Body of pancreas (tissue), 4 donors: ENCODE results near the gene CD58. TPM values are rescaled to one million over a fixed set of nuclear protein-coding genes. Genes with fewer than 3 reads are reported as not detected.
A peak's percentile ranks its signal among the peaks of the same experiment; 100 is the strongest.

Source experiments
- ATAC-seq: fragments of 150-250 bp; one replicate; pipeline ENCODE4 v1.9.1; 2016
- DNase-seq, 4 donors: peaks; one replicate each; pipeline ENCODE4 v3.0.0-alpha.2; 2019
- H3K27ac ChIP-seq, 4 donors: fragments of 200-600 bp; sonication (generic); 1 replicate in 3 of 4; 2 replicates in 1 of 4; pipeline versions ENCODE4 v1.5.1 to v1.6.1; 2016 to 2019; ENCODE audit warnings: mild to moderate bottlenecking in 1 of 4, mixed read lengths in 1 of 4, moderate library complexity in 1 of 4
- H3K27me3 ChIP-seq, 2 donors: fragments of 200-600 bp; sonication (generic); one replicate each; pipeline ENCODE4 v1.6.0; 2016; ENCODE audit warnings: mild to moderate bottlenecking in 1 of 2
- H3K36me3 ChIP-seq, 2 donors: fragments of 200-600 bp; sonication (generic); replicated peaks in 1 of 2; 2 replicates each; pipeline ENCODE4 v1.5.1; 2016; ENCODE audit warnings: low read depth in 2 of 2; ENCODE audit not compliant: insufficient read depth in 1 of 2
- H3K4me1 ChIP-seq: fragments of 200-600 bp; sonication (generic); one replicate; pipeline ENCODE4 v1.6.0; 2016
- H3K4me3 ChIP-seq, 2 donors: fragments of 200-600 bp; sonication (generic); 1 replicate in 1 of 2; 2 replicates in 1 of 2; pipeline ENCODE4 v1.5.1; 2016 to 2019
- H3K9me3 ChIP-seq, 3 donors: fragments of 200-600 bp; sonication (generic); 1 replicate in 2 of 3; 2 replicates in 1 of 3; pipeline ENCODE4 v1.5.1; 2016
- CTCF ChIP-seq, 7 experiments: fragments of 450-650 bp in 4 of 7; fragments of 200-600 bp in 3 of 7; sonication (generic) in 3 of 7; IDR thresholded peaks; one replicate each; pipeline ENCODE4 v1.5.1; 2016 to 2019; ENCODE audit warnings: antibody characterized with exemption in 7 of 7
- POLR2A ChIP-seq, 3 donors: fragments of 450-650 bp; IDR thresholded peaks; one replicate each; pipeline ENCODE4 v1.6.1; 2016; ENCODE audit warnings: antibody characterized with exemption in 3 of 3, mild to moderate bottlenecking in 2 of 3
- WGBS, 2 donors: methylation state at CpG; one replicate each; pipeline ENCODE4 v1.1.5; 2017; 5-methylcytosine and 5-hydroxymethylcytosine counted together
- intact Hi-C: fragments of 100-400 bp; cut with DNase I; formaldehyde crosslinking; loops from one replicate; pipeline ENCODE4 v1.15.1; 2023
- total RNA-seq, 2 donors: library from RNA; depleted of rRNA; stranded (reverse); fragments of >200 nt; gene quantifications; one replicate each; pipeline ENCODE4 v1.1.0, GENCODE V29; 2016

Gene CD58
- total RNA-seq, 2 donors from 2014 or later, result 6.6 to 15.0 TPM

- Histone ChIP-seq H3K4me1 (peaks cover 57% of the 10 kb centered on the region), H3K36me3 (no peaks in the 10 kb centered on the region), H3K4me3 (no peak overlapping the region), H3K27me3 (no peaks in the 10 kb centered on the region), H3K9me3 (no peaks in the 10 kb centered on the region), H3K27ac (peak overlapping the region; percentile 74 to 83 (median 78))
- intact Hi-C loops, result loop anchor here (10.0 kb wide), 1 partner anchor 124 kb away; no protein-coding TSS in a partner anchor
- DNase-seq, result peak; percentile 54 to 84 (median 72)
- 54 to 55% methylated on average over 5 of the region's 5 CpGs for WGBS, 2 donors
- TF ChIP-seq CTCF (IDR thresholded peaks at IDR 0.05) (peak in 1 of 7 experiments; percentile 3), POLR2A (IDR thresholded peaks at IDR 0.05) (no peak)
- peak; percentile 87 for ATAC-seq
These were observed 81.6 kb downstream of the CD58 start for GRCh38 chr1:116489231-116489697.

DNA sequence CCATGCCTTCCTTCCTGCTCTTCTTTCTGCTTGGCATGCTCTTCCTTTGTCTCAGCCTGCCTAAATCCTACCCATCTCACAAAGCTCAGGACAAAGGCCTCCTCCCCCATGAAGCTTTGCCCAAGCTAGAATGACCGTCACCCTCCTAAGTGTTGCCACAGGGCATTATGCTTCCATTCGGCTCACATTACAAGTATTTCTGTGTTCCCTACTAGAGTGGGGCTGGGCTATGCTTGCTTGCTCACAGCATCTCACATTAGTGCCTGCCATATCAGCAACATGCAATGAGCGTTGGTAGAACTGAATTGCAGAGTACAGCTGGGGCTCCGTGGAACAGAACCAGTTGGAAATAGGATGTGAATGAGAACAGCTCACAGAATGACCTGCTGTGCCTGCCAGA is 82.8 kb downstream of the CD58 start:
- intact Hi-C loops, result loop anchor here (10.0 kb wide), 1 partner anchor 123 kb away; no protein-coding TSS in a partner anchor
- no peaks in the 10 kb centered on the region for H3K9me3 ChIP-seq
- TF ChIP-seq POLR2A (IDR thresholded peaks at IDR 0.05) (no peak), CTCF (IDR thresholded peaks at IDR 0.05) (no peak)
- 66 to 75% methylated on average over 4 of the region's 4 CpGs for whole genome bisulfite sequencing, 2 donors
- H3K27me3 ChIP-seq, result no peaks in the 10 kb centered on the region
- no peaks in the 10 kb centered on the region for H3K36me3 ChIP-seq
- peaks cover 56% of the 10 kb centered on the region for H3K4me1 ChIP-seq
- H3K27ac ChIP-seq, result peak overlapping the region; percentile 52 to 83 (median 78)
- no peak for DNase-seq
- ATAC-seq, result no peak
- H3K4me3 ChIP-seq, result no peak overlapping the region

- Histone ChIP-seq H3K4me1 (peaks cover 56% of the 10 kb centered on the region), H3K36me3 (no peaks in the 10 kb centered on the region), H3K4me3 (no peak overlapping the region), H3K27me3 (no peaks in the 10 kb centered on the region), H3K27ac (peak overlapping the region in 3 of 4 donors; percentile 74 to 83 (median 81)), H3K9me3 (no peaks in the 10 kb centered on the region)
- intact Hi-C loops, result loop anchor here (10.0 kb wide), 1 partner anchor 123 kb away; no protein-coding TSS in a partner anchor
- no peak for ATAC-seq
- no peak for TF ChIP-seq POLR2A (IDR thresholded peaks at IDR 0.05)
- TF ChIP-seq CTCF (IDR thresholded peaks at IDR 0.05), result no peak
- WGBS, 2 donors, result 79 to 86% methylated on average over 1 of the region's 1 CpG
- no peak for DNase-seq
These were observed 83.2 kb downstream of the CD58 start for GRCh38 chr1:116487583-116487982.

GRCh38 chr1:116487031-116487430 is 83.8 kb downstream of the CD58 start:
- H3K4me1 ChIP-seq, result peaks cover 59% of the 10 kb centered on the region
- peak overlapping the region in 1 of 4 donors; percentile 83 for H3K27ac ChIP-seq
- TF ChIP-seq CTCF (IDR thresholded peaks at IDR 0.05) (no peak), POLR2A (IDR thresholded peaks at IDR 0.05) (no peak)
- no peaks in the 10 kb centered on the region for H3K36me3 ChIP-seq
- no peaks in the 10 kb centered on the region for H3K27me3 ChIP-seq
- H3K4me3 ChIP-seq, result no peak overlapping the region
- no peak for ATAC-seq
- no peaks in the 10 kb centered on the region for H3K9me3 ChIP-seq
- intact Hi-C loops, result loop anchor here (10.0 kb wide), 1 partner anchor 122 kb away; no protein-coding TSS in a partner anchor
- DNase-seq, result no peak

- intact Hi-C loops, result loop anchor here (10.0 kb wide), 1 partner anchor 122 kb away; no protein-coding TSS in a partner anchor
- H3K9me3 ChIP-seq, result no peaks in the 10 kb centered on the region
These were observed 84.4 kb downstream of the CD58 start for GRCh38 chr1:116486424-116486823.

More at GRCh38 chr1:116486424-116486823, 84.4 kb downstream of the CD58 start:
- H3K36me3 ChIP-seq, result no peaks in the 10 kb centered on the region
- no peaks in the 10 kb centered on the region for H3K27me3 ChIP-seq
- ATAC-seq, result no peak
- TF ChIP-seq POLR2A (IDR thresholded peaks at IDR 0.05) (no peak), CTCF (IDR thresholded peaks at IDR 0.05) (no peak)
- 59 to 69% methylated on average over 3 of the region's 3 CpGs for WGBS, 2 donors
- peaks cover 54% of the 10 kb centered on the region for H3K4me1 ChIP-seq
- H3K4me3 ChIP-seq, result no peak overlapping the region
- H3K27ac ChIP-seq, result peak overlapping the region; percentile 4 to 75 (median 37)
- no peak for DNase-seq
